DOHH2 (cell line): ENCODE results near the gene PIN4.

Experiments
- CTCF ChIP-seq: fragments of 200-600 bp; sonication (generic); IDR thresholded peaks from one replicate; pipeline ENCODE4 v1.5.1; 2014; ENCODE audit warnings: antibody characterized with exemption, mild to moderate bottlenecking, low read depth, low read length; ENCODE audit not compliant: poor library complexity, severe bottlenecking
- EZH2phosphoT487 ChIP-seq: fragments of 200-600 bp; sonication (generic); IDR thresholded peaks from 2 replicates; pipeline ENCODE4 v1.6.1; 2017; ENCODE audit warnings: borderline replicate concordance, mild to moderate bottlenecking, antibody characterized with exemption, low read length, moderate library complexity, mixed read lengths

GRCh38 chrX:72132456-72132855 is 49.1 kb upstream of the PIN4 start:
- TF ChIP-seq EZH2phosphoT487 = no peak
- TF ChIP-seq CTCF = no peak
